HK-2 (cell line): ENCODE measurements around the gene TMPRSS6.

Experiments
- DNase-seq: peaks from one replicate; pipeline ENCODE4 v3.0.0-alpha.2; 2018; ENCODE audit not compliant: unreplicated experiment

The TMPRSS6 gene

DNA sequence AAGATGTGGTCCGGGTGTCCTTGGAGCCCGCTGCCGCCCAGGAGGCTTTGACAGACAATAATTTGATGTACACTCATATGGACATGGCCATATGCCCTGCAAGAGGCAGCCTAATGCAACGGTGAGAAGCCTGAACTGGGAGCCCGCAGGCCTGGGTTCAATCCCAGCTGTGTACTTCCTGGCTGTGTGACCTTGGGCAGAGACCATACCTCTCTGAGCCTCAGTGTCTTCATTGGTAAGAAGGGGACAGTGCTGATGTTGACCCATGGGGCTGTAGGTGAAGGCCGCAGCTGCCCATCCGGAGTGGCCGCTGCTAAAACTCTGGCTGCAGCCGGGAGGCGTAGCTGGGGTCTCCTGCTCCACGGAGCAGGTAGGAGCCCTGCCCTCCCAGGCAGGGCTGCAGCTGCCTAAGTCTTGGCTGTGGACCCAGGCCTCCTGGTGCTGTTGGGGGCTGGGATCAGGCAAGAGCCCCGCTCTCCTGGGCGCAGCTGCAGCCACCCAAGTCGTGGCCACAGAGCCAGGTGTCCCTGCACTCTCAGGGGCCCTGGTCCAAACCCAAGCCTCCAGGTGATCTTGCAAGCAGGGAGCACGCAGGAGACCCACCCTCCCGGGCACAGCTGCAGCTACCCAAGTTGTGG, 31.3 kb upstream of the TMPRSS6 start:
- no peak for DNase-seq

DNA sequence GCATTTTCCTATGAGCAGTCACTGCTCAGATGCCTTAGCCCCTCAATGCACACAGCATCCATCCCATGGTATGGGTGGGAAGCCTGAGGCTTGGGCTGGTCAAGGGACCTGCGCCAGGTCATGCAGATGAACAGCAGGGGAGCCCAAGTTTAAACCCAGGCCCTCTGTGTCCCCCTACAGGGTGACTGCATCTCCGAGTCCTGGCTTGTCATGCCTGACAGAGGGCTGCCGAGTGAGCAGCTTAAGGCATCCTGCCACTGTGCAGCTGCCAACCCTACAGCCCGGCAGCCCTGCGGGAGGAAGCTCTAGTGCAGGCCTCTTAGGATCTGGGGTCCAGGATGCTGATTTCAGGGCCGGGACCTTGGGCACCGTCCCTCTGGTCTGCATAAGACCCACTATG, 30.2 kb upstream of the TMPRSS6 start:
- DNase-seq = no peak

DNA sequence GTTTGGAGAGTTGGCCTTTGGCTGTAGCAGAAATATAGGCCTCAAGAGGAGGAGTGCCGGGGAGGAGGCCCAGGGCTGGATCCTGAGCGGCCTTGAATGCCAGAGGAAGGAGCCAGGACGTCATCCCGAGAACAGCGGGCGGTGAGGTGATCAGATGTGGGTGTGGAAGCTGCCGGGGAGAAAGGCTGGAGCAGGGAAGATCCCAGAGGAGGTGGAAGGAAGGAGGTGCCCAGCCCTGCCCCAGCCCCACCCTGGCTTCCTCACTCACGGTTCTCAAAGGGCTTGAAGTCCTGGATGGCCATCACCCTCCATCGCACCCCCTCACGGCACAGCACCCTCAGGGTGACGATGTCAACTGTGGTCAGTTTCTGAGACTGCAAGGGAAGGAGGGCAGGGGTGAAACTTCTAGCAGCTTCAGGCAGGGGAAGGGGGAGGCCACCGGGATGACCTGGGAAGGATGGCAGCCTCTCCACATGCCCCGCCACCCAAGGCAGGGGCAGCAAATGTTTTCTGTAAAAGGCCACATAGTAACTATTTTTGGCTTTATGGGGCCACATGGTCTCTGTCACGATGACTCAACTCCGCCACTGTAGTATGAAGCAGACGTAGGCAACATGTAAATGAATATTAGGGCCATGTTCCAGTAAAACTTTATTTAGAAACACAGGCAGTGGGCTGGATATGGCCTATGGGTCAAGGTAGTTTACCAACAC, 29.5 kb upstream of the TMPRSS6 start:
- no peak for DNase-seq

DNA sequence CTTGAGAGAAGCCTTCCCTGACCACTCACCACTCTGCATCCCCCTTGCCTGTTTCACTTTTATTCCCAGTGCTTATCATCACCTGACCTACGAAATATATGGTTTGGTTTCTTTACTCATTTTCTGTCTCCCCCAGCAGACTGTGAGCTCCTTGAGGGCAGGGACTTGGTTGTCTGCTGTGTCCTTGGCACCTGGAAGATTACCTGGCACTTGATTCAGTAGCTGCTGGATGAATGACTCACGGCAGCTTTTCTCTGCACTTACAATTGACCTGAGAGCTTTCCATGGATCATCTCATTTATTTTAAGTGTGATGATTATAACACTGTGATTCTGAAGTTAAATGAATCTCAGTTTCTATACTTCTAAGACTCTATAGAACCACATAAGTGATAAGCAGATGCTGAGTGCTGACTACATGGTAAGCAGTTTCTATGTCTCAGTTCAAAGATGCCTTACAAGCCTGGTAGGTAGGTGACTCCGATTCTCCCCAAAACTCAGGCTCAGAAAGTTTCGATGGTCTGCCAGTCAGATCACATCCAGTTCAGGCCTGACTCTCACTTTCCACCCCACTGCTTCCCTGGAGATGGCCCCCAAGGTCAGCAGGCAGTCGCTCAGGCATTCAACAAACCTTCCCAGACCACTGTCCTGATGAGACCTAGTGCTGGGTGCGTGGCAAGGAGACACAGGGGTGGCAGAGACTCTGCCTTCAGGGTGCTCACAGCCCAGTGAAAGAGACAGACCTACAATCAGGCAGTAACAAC, 28.6 kb upstream of the TMPRSS6 start:
- no peak for DNase-seq

DNA sequence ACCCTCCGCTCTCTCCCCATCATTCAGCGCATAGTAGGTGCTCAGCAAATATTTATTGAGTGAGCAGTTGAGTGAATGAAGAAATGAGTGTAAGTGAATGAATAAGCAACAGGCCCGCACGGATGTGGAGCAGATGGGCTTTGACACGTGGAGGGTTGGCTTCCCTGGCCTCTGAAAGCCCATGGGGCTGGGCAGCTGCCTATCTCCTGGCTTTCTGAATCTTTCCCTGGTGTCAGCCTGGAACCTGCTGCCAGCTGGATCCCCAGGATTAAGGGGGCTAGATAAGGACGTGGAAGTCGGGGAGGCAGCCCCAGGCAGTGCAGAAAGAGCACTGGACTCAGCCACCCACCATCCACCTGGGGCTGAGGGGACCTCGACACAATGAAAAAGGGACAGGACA, 27.6 kb upstream of the TMPRSS6 start:
- no peak for DNase-seq

DNA sequence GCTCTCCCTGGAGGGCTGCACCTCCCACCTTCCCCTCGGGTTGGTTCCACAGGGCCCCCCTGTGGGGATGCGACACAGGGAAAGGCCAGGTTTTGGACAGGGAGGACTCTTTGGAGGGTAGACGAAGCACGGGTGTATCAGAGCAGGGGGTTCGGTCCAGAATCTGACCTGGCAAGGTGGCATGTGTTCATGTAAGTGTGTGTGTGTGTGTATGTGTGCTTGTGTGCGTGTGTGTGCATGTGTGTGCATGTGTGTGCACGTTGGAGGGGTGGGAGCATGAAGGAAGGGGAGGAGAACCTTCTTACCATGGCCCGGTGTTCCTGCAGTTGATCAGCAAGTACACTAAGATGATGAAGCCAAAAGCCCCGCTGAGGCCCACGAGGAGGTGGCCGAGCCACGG, 25.5 kb upstream of the TMPRSS6 start:
- DNase-seq = no peak

DNA sequence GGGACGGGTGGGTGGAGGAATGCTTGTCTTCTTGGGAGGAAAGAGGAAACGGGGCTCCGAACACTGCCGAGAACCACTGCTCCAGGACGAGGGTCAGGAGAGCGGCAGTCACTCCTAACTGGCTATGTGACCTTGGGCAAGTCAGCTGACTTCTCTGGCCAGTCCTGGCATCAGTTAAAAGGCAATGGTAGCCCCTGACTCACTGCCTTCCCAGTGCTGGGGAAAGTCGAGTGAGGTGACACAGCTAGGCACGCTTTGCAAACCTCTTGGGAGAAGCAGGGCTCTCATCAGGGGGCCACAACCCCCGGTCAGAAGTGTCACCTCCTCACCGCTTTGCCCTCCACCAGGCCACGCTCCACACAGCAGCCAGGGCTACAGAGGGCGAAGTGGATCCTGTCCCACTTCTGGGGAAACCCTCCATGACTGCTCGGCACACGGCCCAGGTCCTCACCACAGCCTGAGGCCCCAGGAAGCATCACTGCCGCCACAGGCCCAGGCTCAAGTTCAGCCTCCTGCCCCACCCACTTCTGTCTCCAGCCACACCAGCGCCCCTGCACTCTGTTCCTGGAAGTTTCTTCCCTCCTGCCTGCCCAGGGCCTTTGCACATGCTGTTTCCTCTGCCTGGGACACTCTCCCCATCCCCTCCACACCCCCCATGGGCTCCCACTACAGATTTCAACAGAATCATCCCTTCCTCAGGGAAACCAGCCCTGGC, 23.9 kb upstream of the TMPRSS6 start:
- DNase-seq = no peak

DNA sequence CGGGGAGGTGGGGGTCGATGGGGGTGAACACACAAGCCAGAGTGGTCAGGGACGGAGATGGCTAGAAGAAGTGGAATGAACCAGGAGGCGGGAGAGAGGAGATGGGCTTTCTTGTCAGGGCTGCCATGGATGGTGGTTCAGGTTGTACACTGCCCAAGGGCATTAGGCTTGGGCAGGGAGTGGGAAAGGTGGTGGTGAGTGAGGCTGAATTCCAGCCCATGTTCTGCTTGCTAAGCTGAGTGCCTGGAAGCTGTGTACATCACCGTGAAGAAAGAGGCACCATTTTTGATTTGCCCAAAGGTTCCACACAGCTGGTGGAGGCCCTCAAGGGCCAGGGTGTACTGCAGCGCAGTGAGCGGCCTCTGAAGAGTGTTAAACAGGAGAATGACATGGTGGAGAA, 23.3 kb upstream of the TMPRSS6 start:
- no peak for DNase-seq

DNA sequence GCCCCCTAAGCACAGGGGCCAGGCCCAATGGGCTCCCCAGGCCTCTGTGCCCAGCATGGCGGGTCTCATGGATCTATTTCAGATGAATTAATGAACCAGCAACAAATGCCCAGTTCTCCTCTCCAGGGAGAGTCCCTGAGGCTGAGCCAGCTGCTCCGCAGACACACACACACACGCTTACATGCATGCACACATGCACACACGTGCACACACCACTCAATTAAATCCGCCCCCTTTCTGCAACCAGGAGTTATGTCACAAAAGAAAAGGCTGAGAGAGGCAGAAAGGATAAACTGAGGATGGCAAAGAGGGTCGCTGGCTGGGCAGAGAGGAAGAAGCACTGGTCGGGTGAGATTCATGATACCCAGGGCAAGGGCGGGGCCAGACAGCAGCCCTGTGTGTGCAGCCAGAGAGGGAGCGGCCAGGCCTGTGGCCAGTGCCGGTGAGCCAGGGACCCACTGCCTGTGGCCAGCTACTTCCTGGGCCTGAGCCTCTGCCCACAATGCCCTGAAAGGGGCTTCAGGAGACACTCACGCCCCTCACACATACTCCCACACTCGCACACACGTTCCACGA, 20.4 kb upstream of the TMPRSS6 start:
- no peak for DNase-seq

DNA sequence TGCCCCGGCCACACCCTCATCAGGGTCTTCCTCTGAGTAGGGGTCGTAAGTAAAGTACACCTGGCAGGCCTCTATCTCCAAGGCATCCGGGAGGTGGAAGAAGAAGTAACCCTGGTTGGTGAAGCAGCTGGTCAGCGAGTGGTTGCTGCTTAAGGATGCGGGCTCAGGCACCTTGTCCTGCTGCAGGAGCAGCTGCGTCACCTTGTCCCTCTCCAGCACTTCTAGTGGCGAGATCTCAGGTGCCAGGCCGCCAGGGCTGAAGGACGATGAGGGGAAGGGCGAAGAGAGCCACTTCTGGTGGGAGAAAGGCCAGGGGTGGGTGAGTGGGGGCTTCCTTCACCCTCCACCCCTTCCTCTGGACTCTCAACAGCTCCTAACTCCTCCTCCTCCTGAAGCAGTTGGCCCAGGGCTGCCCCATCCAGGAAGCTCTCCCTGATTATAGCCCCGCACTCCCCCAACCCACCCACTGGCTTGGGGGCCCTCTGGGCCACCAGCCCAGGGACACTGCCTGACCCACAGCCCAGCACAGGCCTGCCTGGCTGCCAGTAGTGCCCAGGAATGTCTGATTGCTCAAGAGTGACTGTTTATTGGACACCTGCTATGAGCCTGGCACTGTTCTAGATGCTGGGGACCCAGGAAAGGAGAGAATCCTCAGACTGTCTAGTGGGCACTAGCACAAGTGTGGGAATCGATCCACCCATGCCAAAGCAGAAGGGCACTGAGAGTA, 19.2 kb upstream of the TMPRSS6 start:
- DNase-seq = no peak

DNA sequence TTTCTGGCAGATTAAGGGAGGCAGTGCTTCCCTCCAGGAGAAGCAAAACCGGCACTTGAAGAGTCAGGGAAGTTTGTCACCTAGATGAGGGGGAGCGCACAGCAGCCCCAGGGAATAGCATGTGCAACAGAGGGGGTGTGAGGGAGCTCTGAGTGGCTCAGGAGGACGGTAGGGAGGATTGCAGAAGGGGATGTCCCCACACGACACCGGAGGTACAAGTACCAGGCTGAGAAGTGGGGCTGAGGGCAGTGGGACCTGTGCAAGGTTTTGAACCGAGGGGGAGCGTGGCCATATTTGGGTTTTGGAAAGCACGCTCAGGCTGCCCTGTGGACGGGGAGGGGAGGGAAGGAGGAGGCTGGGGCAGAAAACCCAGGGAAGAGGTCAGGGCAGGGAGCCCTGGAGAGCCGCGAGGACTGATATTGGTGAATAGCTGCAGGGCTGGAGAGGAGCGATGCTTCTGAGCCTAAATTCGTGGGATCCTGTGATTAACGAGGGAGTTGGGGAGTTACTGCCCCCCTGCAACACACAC, 17.9 kb upstream of the TMPRSS6 start:
- DNase-seq = no peak

DNA sequence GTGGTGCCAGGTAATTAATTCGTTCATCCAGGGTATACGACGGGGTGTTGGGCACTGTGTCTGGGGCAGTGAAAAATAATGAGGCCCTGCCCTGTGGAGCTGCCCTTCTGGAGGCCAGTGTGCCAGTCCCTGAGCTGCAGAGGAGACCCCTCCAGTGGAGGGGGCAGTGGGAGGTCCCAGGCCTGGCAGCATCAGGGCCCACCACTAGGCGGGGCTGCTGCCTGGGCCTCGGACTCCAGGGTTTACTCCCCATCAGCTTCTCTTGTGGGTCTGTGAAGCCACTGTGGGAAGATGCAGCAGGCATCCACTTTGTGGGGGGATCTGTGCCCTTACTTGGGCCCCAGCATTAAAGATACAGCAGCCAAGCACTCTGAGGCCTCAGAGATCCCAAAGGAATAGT, 17.4 kb upstream of the TMPRSS6 start:
- DNase-seq = no peak

DNA sequence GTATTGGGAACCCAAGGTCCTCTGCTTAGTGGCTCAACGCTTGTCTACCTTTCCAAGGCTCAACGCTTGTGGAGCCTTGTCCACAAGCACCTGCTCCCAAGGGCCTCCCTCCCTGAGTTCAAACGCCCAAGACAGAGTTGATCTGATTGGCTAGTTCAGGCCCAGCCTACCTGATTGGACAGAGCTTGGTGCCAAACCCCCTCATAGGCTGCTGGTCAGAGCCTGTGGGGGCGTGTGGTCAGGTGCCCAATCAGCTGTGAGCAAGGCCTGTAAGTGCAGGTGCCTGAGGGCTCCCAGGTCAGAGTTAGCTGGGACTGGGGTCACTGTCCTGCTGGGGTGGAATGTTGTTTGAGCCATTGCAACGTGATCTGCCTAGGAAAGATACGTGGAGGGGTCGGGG, 16.9 kb upstream of the TMPRSS6 start:
- no peak for DNase-seq

DNA sequence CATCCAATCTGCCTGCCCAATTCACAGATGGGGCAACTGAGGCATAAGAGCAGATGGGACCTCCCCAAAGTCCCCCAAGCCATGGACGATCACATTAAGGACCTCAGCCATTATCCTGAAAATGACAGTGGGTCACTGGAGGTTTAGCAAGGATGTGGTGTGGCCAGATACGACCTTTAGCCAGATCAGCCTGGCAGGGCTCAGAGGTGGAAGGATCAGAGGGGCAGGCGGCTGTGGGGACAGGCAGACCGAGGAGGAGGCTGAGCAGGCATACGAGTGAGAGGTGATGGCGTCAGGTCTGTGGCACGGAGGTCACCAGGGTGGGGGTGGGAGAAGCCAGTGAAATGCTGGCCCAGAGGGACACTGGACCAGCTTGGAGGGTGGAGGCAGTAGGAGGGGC, 14.1 kb upstream of the TMPRSS6 start:
- DNase-seq = no peak

DNA sequence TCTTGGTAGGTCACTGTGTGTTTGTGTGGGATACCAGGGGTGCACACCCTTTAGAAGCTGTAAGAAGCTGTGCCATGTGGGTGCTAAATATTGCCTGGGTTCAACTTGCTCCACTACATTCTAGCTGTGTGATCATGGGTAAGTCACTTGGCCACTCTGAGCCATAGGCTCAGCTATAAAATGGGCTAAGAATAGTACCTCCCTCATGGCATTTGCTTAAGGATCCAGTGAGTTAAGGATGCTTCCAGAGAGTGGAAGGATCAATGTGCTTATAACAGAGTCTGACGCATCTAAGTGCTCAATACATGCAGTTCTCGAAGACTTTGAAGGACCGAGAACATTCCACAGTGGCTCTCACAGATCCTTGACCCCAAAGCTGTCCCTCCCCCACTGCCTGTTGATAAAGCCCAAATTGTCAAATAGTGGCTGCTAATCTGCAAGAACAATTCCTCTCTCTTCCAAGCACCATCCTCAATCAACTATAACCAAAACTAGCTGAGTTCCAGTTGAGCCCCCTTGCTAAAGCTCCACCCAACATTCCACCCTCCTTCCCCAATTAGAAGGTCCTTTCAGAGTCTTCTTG, 13.2 kb upstream of the TMPRSS6 start:
- no peak for DNase-seq

DNA sequence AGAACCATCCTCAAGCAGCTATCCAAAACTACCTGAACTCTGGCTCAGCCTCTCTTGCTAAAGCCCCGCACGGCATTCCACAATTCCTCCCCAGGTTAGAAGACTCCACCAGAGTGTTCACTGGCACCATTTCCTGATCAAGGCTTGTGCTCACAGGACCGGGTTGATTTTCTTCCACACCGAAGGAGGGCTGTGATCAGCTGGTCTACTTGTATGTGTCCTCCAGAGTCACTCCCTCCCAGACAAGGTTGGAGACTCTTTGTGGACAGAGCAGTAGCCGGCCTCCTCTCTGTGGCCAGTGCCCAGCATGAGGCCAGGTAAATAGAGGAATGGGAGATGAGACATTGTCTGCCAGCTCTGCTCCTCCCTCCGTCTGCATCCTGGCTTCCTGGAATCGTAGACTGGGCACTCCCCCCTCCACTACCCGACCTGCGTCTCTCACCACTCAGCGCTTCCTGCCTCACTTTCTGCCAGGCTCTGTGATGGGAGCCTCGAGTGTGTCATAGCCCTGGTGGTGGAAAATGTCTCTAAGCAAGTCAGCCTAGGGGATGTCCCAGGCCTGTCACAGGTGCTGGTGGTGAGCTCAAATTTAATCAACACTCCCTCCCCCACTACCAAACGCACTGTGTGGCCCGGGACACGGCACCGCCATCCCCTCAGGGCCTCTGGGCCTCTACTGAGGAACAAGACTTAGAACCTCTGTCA, 12.5 kb upstream of the TMPRSS6 start:
- DNase-seq = peak; percentile 85

DNA sequence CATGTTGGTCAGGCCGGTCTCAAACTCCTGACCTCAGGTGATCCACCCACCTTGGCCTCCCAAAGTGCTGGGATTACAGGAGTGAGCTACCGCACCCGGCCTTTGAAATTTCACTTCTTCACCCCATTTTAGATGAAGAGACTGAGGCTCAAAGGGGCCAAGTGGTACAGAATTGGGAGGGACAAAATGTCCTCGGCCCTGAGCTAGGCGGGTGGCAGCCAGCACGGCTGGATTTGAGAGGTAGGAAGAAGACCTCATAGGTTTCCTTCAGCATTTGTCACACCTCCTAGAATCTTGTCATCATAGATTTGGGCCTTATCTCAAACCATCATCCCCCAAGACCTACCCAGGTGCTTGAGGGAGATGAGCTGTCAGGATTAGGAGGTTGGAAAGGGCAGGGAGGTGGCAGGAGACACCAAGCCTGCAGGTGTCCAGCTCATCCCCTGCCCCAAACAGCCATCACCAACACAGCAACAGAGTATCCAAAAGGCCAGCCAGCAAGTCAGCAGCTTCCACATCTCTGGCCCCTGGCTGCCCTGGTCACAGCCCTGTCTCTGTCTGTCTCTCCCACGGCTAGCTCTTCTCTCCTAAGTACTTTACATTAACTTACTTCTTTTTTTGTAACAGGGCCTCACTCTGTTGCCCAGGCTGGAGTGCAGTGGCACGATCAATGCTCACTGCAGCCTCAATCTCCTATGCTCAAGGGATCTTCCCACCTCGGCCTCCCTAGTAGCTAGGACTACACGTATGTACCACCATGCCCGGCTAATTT, 11.2 kb upstream of the TMPRSS6 start:
- no peak for DNase-seq

DNA sequence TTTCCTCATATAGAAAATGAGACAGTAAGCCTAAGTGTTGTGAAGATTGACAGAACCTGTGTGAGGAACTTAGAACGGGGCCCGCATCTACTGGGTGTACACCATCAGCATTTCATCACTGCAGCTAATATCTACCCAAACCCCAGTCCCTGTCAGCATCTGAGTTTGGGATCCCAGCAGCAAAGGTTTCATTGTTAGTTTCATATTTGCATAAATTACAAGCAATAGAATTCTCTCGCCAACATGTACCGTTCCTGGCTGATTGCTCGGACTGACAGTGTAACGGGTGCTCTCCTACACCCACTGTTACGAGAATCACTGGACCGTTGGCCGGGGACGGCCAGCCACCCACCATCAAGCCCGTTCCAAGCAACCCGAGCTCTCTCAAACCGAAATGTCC, 10.4 kb upstream of the TMPRSS6 start:
- DNase-seq = no peak

DNA sequence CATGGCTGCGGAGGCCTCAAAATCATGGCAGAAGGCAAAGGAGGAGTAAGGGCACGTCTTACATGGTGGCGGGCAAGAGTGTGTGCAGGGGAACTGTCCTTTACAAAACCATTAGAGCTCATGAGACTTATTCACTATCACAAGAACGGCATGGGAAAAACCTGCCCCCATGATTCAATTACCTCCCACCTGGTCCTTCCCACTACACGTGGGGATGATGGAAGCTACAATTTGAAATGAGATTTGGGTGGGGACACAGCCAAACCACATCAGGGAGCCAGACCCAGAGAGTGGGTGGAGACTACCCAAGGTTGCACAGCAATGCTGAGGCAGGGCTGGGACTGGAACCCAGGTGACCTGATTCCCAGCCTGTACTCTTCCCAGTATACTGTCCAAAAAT, 8.6 kb upstream of the TMPRSS6 start:
- no peak for DNase-seq
